GM19023 (cell line): Measurements from ENCODE around the gene HTR2A.
"Not testable (repeated sequence)": the region's sequence is repeated elsewhere in the genome, so short reads cannot be mapped to it uniquely, and the experiment has no call there.

Experiments used
- ATAC-seq: cut with Tn5 transposase; IDR thresholded peaks from one replicate; pipeline ENCODE4 v1.9.1; 2021; ENCODE audit warnings: mild to moderate bottlenecking, moderate library complexity; ENCODE audit not compliant: unreplicated experiment

Gene HTR2A

GRCh38 chr13:46812301-46812797 is 84.5 kb downstream of the HTR2A start:
- ATAC-seq, result no peak

- no peak for ATAC-seq
Measured at GRCh38 chr13:46810440-46810839, 86.4 kb downstream of the HTR2A start.

GRCh38 chr13:46804921-46805320 is 91.9 kb downstream of the HTR2A start:
- ATAC-seq, result not testable (repeated sequence)

GRCh38 chr13:46804391-46804815 is 92.5 kb downstream of the HTR2A start:
- no peak for ATAC-seq

- ATAC-seq, result no peak
Measured at GRCh38 chr13:46803586-46803985, 93.3 kb downstream of the HTR2A start.

- ATAC-seq, result no peak
Measured at GRCh38 chr13:46801858-46802257, 95.0 kb downstream of the HTR2A start.

- no peak for ATAC-seq
Measured at GRCh38 chr13:46799139-46799538, 97.7 kb downstream of the HTR2A start.

GRCh38 chr13:46797501-46798237 is 99.2 kb downstream of the HTR2A start:
- no peak for ATAC-seq

GRCh38 chr13:46796515-46797474 is 100.1 kb downstream of the HTR2A start, which contains the start of gene ESD:
ESD (minus strand) TSS chr13:46797161; CDS start chr13:46791413, 5,748 bp downstream.
- ATAC-seq, result peak; percentile 92

GRCh38 chr13:46796129-46796514 is 100.7 kb downstream of the HTR2A start:
- no peak for ATAC-seq

- no peak for ATAC-seq
Measured at GRCh38 chr13:46795321-46795720, 101.5 kb downstream of the HTR2A start.

- ATAC-seq, result no peak
Measured at GRCh38 chr13:46783504-46783903, 113.3 kb downstream of the HTR2A start.

GRCh38 chr13:46782691-46783090 is 114.2 kb downstream of the HTR2A start:
- ATAC-seq, result no peak

- ATAC-seq, result no peak
Measured at GRCh38 chr13:46782066-46782465, 114.8 kb downstream of the HTR2A start.
